NCI-H1694 treated with DMSO at 0.1 percent for 48 hours (cell line): ENCODE measurements around the gene TMEM273.

ENCODE experiments used
- DNase-seq: peaks from one replicate; lab custom pipeline; 2025; lab: John Stamatoyannopoulos, UW

TMEM273 gene

DNA sequence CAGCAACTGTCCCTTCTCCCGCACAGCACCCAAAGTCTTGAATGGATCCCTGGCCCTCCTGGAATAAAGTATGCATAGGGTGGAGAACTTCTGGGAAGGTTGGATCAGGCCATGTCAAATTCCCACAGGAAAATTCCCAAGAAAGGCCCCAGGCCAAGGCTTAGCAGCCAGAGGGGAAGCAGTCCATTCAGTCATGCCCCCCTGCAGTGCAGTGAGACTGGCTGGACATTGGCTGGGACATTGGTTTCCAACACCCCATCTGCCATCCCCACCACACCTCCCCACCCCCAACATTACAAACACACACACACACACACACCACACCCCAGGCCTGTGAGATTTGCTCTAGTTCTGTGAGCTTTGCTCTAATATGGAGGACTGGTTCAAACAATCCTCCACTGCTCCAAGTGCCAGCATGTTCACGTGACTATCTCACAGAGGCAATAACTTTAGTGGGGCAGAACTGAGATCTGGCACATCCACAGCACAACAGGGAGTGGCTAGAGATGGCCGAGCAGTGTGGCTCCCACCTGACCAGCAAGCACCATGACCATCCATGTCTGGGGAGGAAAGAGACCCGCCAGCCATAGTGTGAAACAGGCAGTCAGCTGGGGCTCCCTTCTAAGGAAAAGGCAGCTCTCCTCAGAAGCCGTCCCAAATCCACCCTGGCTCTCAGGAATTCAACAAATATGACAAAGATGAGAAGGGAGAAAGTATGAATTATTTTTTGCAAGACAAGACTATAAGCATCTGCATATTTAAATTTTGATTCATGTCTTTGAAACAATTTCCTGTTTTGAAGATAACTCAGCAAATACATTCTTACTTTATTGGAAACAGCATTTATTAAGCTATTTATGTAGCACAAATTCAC, 47.6 kb downstream of the TMEM273 start:
- DNase-seq = no peak

DNA sequence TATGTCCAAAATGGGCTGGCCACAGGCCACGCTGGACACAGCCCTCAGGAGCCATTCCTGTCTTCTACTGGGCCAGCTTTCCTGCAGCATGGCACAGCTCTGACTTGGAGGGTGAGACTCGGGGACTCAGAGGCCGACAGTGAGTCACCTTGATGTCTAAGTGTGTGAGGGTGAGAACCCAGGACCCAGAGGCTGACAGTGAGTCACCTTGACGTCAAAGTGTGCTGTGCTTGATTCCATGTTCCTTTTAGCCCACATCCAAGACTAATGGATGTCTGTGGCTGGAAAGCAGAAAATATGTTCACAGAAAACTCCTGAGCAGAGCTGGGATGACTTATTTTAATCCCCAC, 48.4 kb downstream of the TMEM273 start:
- DNase-seq = no peak

DNA sequence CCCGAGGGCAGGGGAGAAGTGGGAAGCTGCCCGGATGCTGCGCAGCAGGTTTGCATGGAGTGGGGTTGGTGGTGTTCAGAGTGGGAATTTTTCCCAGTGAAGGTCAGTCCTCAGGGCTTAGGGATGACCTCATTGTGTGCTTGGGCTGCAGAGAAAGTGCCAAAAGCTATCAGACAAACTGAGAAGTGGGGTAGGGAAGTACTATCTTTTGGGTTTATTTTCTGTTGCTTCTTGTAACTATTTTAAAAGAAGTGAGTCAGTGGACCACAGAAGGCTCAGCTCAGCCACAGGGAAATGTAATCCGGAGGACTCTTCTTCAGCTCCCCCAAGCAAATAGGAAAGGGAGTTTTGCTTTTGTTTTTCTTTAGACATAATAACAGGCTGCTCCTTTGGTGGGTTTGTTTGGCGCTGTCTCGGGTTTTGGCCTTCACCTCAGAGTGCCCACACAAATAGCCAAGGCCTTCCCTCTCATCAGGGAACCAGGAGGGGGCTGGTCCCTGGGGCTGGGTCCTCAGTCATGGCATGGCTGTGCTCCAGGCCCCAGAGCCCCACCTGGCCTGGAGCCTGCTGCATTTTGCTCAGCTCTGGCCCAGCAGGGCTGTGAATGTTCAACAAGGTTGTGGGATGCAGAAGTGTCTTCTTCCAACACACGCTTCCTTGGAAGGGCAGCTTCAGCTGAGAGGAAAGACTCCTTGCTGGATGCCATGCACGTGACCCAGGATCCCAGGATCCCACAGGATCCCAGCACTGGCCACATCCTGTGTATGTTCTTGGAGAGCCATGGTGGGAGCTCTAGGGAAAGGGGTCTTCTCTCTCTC, 49.0 kb downstream of the TMEM273 start:
- no peak for DNase-seq

DNA sequence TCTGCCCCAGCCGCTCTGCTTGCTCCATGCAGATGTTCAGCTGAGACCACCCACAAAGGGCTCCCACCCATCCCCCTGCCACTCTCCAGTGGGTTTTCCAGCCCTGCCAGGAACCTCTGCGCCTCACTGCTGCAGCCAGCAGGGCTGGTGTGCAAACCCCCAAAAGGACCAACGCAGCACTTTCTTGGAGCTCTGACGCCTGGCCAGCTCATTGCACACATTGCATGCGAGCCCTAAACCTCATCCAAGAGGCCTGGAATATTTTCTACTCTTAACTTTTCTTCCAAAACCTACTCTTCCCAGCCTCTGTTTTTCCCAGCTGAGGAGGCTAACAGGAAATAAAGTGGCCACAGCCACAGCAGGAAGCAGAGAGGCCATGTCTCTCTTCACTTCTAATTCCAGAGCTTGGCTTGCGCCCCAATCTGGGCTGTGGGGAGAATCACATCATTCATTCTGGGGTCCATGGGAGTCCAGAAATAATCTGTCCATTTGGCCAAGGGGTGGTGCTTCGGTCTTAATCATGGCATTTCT, 49.8 kb downstream of the TMEM273 start:
- no peak for DNase-seq

DNA sequence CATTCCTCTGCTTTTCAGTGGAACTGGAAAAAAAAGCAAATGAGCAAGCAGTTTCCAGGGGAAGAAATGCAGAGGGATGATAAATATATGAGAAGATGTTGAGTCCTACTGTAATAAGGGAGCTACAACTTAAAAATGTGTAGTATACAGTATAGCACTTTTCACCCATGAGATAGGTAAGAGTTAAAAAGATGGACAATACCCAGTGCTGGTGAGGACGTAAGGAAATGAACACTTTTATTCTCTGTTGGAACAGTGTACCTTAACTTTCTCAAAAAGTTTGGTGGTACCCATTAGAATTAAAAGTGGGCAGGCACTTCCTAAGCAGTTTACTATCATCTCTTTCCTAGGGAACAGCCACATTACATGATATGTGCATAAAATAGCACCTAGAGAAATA, 51.7 kb downstream of the TMEM273 start:
- DNase-seq = no peak

GRCh38 chr10:49135575-49136313, 52.4 kb downstream of the TMEM273 start:
- no peak for DNase-seq

GRCh38 chr10:49134327-49134726, 53.9 kb downstream of the TMEM273 start:
- no peak for DNase-seq

DNA sequence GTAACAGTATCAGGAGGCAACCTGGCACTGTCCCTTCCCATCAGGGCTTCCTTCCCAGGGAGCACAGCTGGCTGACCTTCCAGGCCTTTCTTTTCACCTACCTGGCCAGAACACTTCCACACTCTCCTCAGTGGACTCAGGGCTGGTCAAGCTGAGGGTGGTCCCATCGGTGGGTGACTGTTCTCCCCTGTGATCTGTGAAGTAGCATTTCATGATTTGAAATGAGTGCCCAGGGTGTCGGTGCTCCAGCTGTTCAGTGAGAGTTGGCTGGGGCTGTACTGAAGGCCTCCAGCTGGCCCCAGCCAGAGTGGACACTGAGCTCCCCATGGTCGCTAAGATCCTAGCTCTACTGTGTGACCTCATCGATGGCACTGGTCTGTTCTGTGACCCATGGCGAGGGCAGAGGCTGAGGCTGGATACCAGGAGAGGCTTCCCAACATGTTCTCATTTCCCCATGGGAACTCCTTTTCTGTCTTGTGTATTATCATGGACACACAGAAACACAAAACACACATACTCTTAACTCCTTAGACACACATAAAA, 54.4 kb downstream of the TMEM273 start, which contains the start of gene FAM170B:
Gene FAM170B (minus strand): TSS at position 316 of the 543 bp plus-strand sequence. CDS start 103 bp downstream, at position 213.
- DNase-seq = no peak

DNA sequence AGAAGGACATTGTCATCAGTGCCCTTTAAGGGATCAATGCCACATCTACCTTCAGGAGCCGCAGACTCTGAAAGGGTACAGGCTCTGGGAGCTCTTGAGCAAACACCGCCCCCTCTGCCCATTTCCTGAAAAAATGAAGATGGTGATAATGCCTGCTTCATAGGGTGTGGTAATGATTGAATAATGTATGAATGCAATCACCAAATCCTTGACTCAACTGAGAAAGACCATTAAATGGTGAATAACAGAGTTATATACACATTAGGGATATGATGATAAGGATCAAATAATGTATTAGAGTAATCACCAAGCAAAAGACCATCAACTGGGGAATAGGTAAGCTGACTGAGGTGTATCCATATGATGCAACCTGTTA, 55.8 kb downstream of the TMEM273 start:
- DNase-seq = no peak

DNA sequence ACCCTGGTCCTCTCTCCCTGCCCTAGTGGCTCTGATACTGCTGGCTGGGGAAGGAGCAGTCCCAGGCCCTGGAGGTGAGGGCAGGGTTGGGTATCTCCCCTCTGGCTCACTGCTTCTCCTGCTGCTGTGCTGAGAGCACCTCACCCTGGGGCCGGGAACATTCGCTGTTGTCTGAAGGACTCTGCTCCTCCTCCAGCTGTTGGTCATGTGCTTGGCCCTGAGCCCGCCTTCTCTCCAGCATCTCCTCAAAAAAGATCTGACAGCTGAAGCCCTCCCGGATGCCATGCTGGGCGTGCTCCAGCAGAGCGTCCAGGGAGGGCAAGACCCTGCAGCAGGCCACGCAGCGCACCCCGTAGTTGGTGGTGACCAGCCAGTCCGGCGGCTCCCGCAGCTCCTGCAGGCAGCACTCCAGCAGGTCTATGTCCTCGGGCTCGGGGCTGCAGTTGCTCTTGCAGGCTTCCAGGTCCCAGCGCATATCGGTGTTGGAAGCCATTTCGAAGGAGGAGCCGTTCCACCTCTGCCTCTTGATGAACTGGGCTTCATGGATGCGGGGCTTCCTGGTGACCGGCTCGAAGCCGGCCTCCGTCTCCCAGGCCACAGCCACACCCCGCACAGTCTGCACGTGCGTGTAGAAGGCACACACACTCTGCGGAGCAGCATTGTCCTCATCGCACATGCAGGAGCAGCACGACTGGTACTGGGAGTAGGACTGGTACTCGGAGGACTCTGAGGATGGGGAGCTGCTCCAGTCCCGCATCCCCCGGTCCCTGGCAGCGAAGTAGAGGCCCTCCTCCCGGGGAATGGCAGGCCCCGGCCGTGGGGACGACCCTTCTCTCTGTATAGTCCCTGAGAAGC, 56.5 kb downstream of the TMEM273 start:
- DNase-seq = no peak

GRCh38 chr10:49129376-49129775, 58.8 kb downstream of the TMEM273 start:
- DNase-seq = no peak

DNA sequence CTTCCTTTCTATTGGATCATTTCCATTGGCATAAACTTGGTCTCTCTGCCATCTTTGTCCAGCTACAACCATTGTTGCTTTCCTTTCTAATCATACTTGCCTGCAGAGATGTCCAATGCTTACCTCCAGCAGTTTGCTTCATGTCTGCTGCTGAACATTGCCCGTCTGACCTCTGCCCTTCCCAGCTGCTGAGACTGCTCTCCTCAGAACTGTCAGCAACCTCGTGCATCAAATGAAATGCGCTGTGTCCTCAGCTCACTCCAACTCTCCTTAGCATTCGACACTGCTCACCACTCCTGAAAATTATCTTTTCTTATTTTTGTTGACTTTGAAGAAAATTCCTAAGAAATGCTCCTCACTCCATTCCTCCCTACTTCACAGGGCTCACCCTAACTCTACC, 59.3 kb downstream of the TMEM273 start:
- DNase-seq = no peak

DNA sequence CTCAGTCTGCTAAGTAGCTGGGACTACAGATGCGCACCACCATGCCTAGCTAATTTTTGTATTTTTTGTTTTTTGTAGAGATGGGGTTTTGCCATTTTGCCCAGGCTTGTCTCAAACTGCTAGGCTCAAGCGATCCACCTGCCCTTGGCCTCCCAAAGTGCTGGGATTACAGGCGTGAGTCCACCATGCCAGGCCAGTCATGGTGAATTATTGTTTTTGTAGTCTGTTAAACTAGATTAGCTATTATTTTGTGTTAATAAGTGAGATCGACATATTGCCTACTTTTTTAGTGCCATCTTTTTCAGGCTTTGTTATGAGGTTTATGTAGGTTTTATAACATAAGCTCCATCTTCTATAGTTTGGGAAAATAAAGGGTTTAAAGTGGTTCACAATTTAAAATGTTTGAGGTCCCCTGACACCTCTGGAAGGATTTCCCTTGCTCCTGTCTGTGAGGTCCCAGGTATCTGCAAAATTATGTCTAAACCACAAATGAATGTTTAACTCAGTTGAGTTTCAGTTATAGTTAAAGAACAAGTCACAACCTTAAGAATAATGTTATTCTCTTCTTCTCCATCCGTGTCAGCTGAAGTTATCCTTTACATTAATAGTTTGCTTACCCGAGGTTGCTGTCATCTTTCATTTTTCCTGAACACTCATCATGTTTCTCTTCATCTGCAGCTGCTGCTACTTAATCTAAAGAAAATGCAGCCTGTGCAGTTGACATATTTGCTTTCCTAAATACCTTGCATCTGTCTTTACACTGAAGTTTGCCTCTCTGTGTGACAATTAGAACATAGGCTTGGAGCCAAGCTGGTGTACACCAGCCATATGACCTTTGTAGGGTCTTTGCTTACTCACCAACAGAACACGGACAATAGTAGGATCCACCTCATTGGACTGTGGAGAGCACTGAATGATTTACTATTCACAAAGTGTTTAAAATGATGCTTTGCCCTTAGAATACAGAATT, 63.9 kb downstream of the TMEM273 start:
- DNase-seq = no peak

DNA sequence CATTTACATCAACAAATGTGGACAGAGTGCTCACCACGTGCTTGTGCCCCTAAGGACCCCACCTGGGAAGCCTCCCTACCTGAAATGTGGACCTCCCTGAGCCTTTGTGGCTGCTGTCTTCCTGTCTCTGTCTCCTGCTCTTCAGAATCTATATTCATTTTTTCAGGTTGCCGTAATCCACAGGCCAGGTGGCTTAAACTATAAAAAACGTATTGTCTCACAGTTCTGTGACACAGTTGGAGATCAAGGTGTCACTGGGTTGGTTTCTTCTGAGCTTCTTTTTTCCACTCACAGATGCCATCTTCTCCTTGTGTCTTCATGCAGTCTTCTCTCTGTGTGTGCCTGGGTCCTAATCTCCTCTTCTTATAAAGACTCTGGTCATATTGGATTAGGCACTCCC, 67.3 kb downstream of the TMEM273 start:
- no peak for DNase-seq

GRCh38 chr10:49119746-49120145, 68.4 kb downstream of the TMEM273 start:
- DNase-seq = no peak

- DNase-seq = no peak
Measured at GRCh38 chr10:49118430-49119074, 69.6 kb downstream of the TMEM273 start.

GRCh38 chr10:49117376-49118070, 70.7 kb downstream of the TMEM273 start:
- no peak for DNase-seq

DNA sequence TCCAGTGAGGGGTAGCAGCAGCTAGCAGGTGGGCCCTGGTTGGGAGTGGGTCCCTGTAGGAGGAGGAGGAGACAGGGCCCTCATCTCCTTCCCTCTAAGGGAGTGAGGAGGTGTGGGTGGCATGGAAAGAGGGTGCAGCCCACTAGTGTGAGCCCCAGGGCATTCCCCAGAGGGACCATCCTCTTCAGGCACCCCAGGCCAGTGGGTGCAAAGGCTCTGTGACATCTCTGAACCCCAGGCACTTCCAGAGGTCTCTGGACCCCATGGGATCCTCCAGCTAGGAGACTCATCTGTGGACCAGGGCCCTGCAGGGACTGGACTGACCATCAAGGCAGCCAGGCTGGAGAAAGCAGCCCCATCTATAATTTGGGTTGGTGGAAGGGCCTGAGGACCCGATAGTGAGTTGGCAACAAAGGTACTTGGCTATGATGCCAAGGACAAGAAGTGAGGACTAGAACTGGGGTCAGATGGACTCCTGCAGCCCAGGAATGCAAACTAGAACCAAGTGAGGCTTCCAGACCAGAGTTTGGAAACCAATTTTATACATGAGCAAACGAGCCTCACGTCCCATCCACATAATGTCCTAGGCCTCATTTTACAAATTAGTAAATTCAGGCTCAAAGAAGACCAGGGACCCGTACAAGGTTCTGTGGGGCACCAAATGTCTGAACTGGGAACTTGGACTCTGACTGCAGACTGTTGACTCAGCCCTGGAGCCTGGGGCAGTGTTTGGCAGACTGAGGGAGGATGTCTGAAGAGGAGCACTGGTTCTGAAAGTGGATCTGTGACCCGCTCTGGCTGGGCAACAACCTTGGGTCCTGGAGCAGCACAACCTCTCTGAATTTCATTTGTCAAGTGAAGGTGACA, 71.4 kb downstream of the TMEM273 start:
- DNase-seq = no peak
